IPS DF 4.7 (cell line): ENCODE data around the gene GPR89B.
"Not testable (repeated sequence)": the region's sequence is repeated elsewhere in the genome, so short reads cannot be mapped to it uniquely, and the experiment has no call there.

Source experiments
- DNase-seq: peaks from one replicate; pipeline ENCODE4 v3.0.0-alpha.2; 2013; ENCODE audit warnings: low spot score; ENCODE audit errors: extremely low read depth

The GPR89B gene

DNA sequence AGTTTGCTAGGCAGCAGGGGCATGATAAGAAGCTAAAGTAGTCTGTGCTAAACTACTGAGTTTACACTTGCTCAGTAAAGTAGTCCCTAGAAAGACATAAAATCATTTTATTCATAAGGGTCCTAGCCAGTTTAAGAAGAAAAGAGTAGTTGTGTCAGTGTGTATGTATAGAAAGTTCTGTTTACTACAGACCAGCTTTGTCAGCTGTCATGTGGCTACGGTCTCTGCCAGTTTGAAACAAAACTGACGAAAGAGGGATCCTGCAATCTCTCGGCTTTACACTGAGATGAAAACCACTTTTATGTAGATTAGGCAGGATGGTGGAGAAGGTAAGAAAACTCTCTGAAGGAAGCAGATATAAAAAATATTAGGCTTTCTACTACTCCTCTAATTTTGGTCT lies 7.1 kb downstream of the GPR89B start:
- DNase-seq, result not testable (repeated sequence)

DNA sequence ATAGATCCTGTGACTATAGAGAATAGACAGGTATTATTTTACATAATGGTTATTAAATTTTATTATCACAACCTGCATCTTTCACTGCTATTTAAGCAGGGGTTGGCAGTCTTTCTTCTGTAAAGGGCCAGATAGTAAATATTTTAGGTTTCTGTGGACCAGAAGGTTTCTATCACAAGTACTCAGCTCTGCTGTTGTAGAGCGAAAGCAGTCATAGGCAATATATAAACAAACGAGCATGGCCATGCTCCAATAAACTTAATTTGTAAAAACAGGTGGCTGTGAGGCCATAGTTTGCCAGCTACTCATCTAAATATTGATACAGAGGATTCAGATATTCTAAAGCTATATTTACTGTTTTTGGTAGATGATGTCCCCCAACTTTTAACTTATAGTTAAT lies 12.2 kb downstream of the GPR89B start:
- not testable (repeated sequence) for DNase-seq

DNA sequence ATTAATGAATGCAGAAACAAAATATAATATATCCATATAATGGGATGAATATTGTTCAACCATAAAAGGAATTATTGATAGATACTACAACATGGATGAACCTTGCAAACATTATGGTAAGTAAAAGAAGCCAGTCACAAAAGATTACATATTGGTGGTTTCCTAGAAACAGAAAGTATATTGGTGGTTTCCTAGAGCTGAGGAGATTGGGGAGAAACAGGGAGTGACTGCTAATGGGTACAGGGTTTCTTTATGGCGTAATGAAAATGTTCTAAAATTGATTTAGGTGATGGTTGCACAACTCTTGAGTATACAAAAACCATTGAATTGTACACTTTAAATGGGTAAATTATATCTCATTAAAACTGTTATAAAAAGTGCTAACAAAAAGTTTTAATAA lies 14.3 kb downstream of the GPR89B start:
- not testable (repeated sequence) for DNase-seq

DNA sequence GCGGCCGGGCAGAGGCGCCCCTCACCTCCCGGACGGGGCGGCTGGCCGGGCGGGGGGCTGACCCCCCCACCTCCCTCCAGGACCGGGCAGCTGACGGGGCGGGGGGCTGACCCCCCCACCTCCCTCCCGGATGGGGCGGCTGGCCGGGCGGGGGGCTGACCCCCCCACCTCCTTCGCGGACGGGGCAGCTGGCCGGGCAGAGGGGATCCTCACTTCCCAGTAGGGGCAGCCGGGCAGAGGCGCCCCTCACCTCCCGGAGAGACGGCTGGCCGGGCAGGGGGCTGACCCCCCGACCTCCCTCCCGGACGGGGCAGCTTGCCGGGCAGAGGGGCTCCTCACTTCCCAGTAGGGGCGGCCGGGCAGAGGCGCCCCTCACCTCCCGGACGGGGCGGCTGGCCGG lies 21.3 kb downstream of the GPR89B start:
- not testable (repeated sequence) for DNase-seq

DNA sequence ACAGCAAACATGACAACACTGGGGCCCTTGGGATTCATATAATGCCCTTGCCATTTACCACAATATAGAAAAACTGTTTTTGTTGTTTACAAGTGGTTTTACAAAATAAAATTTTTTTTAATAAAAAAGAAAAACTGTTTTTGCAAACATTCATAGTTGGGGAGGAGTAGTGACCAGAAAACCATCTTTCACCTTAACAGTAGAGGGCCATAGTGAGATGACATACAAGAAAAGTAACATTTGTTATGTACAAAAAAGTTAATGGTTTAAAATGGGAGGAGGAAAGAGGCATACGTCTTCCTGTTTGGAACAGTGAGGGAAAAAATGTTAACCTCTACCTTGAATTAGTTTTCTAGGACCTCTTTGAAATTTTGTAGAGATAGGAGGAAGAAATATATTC lies 30.7 kb downstream of the GPR89B start:
- DNase-seq, result not testable (repeated sequence)

DNA sequence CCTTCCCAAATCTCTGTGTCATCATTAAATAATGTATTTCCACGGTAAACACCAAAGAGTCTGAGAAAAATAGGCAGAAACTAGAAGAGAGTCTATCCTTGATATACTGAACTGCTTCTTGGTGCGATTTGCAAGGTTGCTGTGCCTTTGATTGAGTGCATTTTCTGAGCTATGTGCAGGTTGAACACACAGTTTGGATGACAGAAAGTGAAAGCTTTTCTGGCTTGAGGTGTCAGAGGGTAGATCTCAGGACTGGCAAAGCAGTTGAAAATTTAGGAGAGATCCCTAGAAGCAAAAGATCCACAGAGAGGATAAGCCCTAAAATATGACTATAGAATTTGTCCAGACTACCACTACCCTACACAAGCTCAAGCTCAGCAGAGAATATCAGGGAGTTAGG lies 31.5 kb downstream of the GPR89B start:
- not testable (repeated sequence) for DNase-seq

DNA sequence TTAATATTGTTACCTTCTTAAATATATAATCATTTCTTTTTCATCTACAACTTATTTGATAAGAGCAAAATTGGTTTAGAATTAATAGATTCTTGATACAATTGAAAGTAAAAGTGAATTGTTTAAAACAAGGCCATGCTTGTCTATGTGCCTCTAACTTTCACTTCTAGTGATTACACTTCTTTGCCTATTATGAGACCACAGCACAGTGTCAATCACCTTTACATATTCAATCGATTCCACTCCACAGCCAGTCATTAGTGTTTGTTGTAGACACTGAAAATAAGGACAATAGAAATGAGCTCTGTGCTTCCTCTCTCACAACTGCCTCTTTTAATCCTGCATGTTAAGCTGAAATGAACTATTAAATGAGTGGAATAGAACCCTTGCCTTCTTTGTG lies 36.4 kb downstream of the GPR89B start:
- DNase-seq, result not testable (repeated sequence)

DNA sequence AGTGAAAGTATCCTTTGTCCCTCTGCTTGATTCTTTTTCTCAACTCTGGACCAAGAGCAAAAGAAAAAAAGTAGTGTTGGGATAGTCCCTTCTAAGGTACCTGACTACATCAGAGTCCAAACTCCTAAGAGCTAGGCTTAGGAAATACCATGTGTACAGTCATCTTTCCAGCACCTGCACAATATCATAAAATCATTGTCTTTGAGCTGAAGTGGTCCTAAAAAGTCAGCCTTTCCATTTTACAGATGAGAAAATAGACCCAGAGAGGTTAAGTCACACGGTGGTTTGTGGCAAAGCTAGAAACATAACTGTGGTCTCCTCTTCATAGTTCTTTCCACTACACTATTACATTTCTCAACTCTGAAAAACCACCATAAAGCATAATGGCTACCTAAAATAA lies 38.4 kb downstream of the GPR89B start:
- not testable (repeated sequence) for DNase-seq

DNA sequence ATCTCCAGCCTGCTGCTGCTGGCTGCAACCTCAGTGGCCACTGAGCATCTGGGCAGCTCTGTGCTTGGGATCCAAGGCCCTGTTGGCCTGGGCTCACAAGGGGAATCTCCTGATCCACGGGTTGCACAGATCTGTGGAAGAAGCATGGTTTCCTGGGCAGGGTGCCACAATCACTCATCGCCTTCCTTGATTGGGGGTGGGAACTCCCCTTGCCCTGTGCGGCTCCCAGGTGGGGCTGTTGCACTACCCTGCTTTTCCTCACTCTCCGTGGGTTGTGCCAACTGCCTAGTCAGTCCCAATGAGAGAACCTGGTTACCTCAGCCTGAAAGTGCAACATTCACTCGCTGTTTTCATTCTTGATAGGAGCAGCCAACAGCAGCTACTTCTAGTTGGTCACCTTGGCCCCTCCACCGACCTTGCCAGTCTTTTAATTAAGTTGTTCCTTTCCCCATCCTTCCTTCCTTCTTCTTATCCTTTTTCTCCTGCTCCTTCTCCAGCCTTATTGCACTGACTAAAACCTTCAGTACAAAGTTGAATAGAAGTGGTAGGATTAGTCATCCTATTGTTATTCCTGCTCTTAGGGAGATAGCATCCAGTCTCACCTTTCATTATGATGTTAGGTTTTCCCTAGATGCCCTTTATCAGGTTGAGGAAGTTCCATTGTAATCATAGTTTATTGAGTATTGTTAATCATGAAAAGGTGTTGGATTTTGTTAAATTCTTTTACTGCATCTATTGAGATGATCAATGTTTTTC lies 50.9 kb downstream of the GPR89B start:
- DNase-seq, result not testable (repeated sequence)

DNA sequence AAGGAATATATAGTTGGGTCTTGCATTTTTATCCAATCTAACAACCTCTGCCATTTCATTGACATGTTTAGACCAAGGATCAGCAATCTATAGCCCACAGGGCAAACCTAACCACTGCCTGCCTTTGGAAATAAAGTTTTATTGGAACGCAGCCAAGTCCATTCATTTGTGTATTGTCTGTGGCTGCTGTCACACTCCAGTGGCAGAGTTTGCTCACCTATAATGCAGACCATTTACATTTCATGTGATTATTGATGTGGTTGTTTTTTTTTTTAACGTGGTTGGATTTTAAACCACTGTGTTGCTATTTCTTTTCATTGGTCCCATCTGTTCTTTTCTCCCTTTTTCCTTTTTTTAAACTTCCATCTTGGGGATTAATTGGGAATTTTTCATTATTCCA lies 57.2 kb downstream of the GPR89B start:
- not testable (repeated sequence) for DNase-seq

DNA sequence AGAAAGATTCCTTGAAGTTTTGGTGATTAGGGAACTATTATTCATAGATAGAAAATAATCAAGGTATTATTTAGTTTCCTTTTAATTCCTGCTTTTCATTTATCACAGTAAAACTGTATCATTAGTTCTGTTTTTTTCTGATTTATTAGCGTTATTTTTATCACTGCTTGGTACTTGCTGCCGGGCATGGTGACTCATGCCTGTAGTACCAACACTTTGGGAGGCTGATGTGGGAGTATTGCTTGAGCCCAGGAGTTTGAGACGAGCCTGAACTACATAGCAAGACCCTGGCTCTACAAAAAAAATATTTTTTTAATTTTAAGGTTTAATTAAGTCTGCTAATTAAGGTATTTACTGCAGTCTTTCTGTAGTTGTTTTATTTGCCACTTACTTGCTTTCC lies 59.7 kb downstream of the GPR89B start:
- not testable (repeated sequence) for DNase-seq

DNA sequence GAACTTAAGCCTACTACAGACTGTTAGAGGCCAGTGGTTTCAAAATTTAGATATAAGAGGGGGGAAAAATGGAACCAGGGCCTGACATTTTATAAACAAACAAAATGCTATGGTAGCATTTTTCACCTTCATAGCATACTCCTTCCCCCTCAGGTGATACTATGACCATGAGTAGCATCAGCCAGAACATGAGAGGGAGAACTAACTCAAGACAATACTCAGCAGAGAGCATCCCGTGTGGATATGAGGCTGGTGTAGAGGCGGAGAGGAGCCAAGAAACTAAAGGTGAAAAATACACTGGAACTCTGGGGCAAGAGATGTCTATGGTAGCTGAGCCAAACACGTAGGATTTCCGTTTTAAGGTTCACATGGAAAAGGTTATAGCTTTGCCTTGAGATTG lies 64.7 kb downstream of the GPR89B start:
- not testable (repeated sequence) for DNase-seq

DNA sequence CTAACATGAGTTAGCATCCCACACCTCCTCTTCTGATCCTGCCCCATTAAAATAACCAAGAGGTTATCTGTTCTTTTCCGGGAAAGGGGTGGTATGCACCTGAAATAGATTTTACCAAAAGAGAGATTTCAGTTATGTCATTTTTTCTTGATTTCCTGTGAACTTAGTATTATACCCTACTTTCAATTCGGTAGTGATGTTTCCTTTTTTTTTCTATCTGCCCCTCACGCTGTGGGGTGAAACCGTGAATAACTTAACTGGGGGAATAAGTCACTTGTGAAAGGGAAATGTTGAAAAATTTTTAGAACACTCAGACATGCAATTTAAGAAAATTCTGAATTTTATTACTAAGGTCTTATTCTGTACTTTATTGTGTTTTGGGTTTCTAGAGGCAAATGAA lies 65.2 kb downstream of the GPR89B start:
- not testable (repeated sequence) for DNase-seq

DNA sequence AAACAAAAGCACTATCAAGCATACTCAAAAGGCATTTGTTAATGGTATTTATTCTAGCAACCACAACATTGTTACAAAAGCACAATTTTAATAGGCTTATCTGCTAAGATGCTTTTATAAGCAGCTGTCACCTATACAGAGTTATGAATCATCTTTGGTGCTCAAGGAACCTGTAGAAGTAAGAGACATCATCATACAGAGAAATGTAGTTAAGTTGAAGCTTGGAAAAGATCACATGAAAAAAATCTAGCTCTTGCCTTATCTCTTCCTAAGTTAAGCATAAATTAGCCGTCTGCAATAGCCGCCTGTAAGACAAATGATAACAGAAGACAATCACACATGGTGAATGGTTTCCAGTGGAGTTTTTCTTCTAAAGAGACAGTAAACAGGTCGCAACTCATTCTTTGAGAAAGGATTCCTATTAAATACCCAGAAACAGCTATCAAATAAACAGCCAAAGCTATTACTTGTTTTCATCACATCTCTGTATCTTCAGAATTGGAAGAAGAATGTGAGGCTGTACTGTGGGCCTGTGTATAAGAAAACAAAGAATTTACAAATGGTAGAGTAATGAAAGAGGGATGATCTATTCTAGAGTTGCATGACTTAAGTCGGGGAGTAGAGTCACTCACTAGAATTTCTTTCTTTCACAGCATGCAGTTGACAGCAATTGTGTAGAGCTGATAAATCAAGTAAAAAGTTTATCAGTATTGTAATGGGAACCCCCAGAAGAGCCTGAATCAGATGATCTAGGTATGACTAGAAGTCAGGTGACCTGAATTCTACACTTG lies 65.8 kb downstream of the GPR89B start:
- not testable (repeated sequence) for DNase-seq

DNA sequence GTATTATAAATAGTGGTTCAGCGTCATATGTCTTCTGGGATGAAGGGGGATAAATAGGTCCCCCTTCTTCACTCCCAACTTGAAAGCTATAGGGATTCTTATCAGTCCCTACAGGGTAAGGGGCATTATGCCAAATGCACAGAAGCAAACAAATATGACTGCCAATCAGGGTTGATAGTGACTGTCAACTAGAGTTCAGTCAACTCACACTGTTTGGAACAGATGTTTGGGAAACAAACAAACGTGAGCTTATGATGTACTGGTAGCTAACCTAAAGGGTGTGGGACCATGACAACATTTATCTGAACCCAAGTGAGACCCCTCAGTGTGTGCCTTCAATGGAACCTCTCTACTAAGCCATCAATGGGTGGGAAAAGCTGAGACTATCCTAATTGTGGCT lies 67.9 kb downstream of the GPR89B start:
- DNase-seq, result not testable (repeated sequence)

DNA sequence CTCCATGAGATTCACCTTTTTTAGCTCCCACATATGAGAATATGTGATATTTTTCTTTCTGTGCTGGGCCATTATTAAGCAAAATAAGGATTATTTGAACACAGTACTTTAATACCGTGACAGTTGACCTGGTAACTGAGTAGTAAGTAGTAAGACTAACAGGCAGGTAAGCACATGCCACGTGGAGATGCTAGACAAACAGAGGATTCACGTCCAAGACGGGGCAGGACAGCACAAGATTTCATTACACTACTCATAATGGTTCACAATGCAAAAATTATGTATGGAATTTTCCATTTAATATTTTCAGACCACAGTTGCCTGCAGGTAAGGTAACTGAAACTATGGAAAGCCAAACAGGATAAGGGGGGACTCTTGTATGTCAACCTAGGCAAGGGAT lies 79.5 kb downstream of the GPR89B start:
- DNase-seq, result not testable (repeated sequence)

DNA sequence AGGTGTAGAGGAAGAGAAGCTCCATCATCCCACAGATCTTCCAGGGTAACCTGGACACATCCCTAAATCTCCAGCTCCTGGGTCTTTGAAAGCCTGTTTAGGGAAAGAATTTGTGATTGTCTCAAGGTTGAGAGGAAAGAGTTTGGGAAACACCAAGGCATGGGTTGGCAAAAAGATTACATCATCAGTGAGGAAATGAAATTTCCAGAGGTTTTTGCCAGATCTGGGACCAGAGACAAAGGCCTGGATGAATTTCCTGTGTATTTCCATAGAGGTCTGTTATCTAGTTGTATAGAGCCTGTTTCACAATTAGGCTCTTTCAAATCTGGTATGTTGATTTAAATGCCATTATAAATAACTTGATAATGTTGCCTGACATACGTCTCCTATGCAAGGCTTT lies 82.3 kb downstream of the GPR89B start:
- DNase-seq, result no peak

DNA sequence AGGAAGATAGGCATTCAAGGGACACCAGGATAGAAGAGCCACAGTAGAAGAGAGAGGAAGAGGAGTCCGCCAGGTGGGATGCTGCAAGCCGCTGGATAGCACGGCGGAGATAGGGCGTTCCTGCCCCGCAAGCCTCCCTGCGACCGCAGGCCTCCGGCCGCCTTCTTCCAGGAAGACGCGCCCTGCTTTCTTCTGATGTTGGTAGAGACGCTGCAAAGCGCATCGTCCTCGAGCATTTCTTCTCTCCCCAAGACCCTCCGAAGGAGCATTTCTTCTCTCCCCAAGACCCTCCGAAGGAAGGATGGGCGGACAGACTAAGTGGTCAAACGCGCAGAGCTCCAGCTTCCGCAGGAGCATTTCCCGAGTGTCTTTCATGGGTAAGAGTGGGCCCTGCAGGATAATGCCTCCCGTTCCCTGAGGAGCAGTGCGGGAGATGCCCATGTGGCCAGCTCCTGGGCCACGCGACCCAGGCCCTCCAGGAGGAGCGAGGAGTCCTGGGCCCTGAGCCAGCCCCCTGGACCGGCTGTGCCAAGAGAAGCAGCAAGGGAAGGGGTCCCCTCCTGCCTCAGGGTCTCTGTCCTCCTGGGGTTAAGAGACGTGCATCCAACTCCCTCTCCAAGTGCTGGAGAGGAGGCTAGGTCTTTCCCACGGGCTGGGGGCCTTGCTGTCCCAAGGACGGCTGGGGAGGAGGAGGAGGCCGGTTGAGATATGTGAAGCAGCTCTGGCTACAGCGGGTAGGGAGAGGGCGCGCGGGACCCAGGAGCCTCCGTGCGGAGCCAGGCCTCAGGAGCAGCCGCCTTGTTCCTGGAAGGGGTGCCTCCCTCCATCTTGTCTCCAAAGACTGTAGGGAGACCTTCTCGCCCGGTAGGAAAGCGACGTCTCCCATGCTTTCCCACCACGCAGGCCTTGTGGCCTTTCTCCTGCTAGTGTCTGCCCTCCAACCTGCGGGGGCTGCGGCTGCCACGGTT lies 85.2 kb downstream of the GPR89B start:
- DNase-seq, result not testable (repeated sequence)

DNA sequence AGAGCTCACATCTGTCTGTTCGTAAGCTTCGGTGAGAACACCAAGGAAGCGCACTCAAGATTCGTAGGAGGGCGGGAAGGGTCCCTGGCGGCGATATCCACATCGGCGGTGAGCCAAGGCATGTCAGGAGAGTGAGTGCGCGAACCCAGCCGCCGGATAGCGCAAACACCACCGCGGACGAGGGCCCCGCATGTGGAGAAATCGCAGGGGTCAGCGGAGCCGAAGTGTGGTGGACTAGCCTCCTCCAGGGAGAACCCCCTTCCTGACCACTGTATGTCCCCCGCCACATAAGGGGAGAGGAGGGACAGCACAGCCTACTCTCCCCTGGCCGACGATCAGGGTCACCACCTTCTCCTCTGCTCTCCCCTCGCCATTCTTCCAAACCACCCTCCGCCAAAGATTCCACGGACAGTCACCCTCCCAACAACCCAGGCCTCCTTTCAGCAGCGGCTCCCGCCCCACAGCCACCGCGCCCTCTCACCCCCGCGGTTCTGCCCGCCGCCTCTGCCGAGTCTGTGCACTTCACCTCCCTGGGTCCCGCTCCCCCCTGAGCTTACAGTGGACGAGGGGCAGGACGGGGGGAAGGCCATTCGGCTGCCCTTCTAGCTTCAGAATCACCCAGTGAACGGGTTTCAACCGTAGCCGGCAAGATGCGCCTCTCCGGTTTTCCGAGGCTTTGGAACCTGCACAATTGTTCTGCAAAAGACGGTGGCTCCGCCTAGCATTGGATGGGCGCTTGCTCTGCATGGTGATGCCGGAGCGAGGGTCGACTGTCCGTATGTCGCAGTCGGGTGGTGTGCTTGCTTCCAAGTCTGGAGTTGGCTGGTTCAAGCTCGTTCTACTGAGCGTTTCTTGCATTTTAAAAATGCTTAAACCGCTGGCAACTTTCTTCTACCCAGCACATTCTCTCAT lies 86.3 kb downstream of the GPR89B start:
- DNase-seq, result not testable (repeated sequence)

DNA sequence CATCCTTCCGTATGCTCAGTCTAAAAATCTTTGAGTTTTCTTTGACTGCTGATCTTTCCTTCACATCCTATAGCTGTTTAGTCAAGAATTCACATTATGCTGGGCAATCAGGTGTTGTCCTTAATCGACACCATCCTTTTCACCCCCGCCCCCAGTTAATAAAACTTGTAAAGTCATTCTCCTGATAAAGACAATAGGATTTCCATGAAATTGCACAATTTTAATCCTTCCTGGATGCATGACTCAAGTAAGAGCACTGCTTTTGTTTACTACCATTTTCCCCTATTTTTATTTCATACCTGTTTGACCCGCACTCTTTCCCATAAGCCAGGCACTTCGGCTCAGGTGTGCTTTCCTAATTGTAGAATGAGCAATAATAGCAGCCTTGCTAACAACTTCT lies 96.7 kb downstream of the GPR89B start:
- DNase-seq, result not testable (repeated sequence)
